HepG2 (cell line): Measurements from ENCODE around the gene GPR31. TPM values are rescaled to one million over a fixed set of nuclear protein-coding genes. Genes with fewer than 3 reads are reported as not detected.

Experiments
- ATAC-seq: fragments of 200-7000 bp; cut with Tn5 transposase; 3 replicates; pipeline ENCODE4 v1.9.1; 2020; ENCODE audit warnings: mild to moderate bottlenecking, moderate library complexity
- BruUV-seq: library from RNA; stranded (reverse); fragments of 400-500 nt; replicated peaks from 2 replicates; lab custom pipeline; 2021; lab: Mats Ljungman, UMichigan
- CTCF ChIA-PET: fragments of 300-600 bp; formaldehyde crosslinking; extraction: SDS; loops from one replicate; lab custom pipeline; 2021; ENCODE audit warnings: low total read pairs, inconsistent platforms, low intra/inter-chr PET ratio; lab: Yijun Ruan, JAX
- POLR2A ChIA-PET: fragments of 350-600 bp; sonication (Branson Sonifier 250); formaldehyde crosslinking; loops from one replicate; lab custom pipeline; 2020; ENCODE audit warnings: antibody characterized with exemption, inconsistent platforms; lab: Yijun Ruan, JAX
- DNase-seq: peaks from one replicate; pipeline ENCODE4 v3.0.0-alpha.2; 2015; ENCODE audit warnings: low spot score
- FAIRE-seq: peaks from 3 replicates; lab custom pipeline; 2011; peaks lifted over from hg19 to GRCh38; lab: Jason Lieb, UNC
- H2AFZ ChIP-seq: one replicate; pipeline ENCODE4 v1.6.1; 2011; ENCODE audit warnings: low read length, inconsistent platforms
- H3K27ac ChIP-seq: fragments of 300-600 bp; 3 replicates; pipeline ENCODE4 v1.8.0; 2011; ENCODE audit warnings: mixed run types, mild to moderate bottlenecking, mixed read lengths, low read length, inconsistent platforms; ENCODE audit not compliant: insufficient read depth; ENCODE audit errors: extremely low read length
- H3K27me3 ChIP-seq, 2 experiments: fragments of 200-600 bp in 1 of 2; 2 replicates in 1 of 2; 3 replicates in 1 of 2; pipeline versions ENCODE4 v1.6.0 to v1.8.0; 2011; ENCODE audit warnings: low read length in 2 of 2, mild to moderate bottlenecking in 2 of 2, moderate library complexity in 2 of 2, inconsistent platforms in 1 of 2; ENCODE audit not compliant: insufficient read depth in 2 of 2, control insufficient read depth in 1 of 2
- H3K36me3 ChIP-seq, 2 experiments: fragments of 200-600 bp in 1 of 2; replicated peaks in 1 of 2; 2 replicates in 1 of 2; 3 replicates in 1 of 2; pipeline versions ENCODE4 v1.5.1 to v1.8.0; 2011; ENCODE audit warnings: low read length in 2 of 2, inconsistent platforms in 1 of 2; ENCODE audit not compliant: insufficient read depth in 2 of 2, control insufficient read depth in 1 of 2
- H3K4me1 ChIP-seq: 2 replicates; pipeline ENCODE4 v1.5.1; 2012; ENCODE audit warnings: low read length, inconsistent platforms; ENCODE audit not compliant: insufficient read depth
- H3K4me2 ChIP-seq: 2 replicates; pipeline ENCODE4 v1.6.0; 2011; ENCODE audit warnings: low read depth, low read length, inconsistent platforms
- H3K4me3 ChIP-seq, 3 experiments: fragments of 200-600 bp in 1 of 3; sonication (generic), shearing (Covaris generic) in 1 of 3; replicated peaks in 1 of 3; 2 replicates each; pipeline ENCODE4 v1.5.1; 2011 to 2016; ENCODE audit warnings: low read length in 3 of 3, inconsistent platforms in 2 of 3, low read depth in 2 of 3, mild to moderate bottlenecking in 2 of 3, control low read depth in 1 of 3, mixed read lengths in 1 of 3; ENCODE audit not compliant: insufficient read depth in 1 of 3
- H3K79me2 ChIP-seq: one replicate; pipeline ENCODE4 v1.6.1; 2011; ENCODE audit warnings: low read length, inconsistent platforms; ENCODE audit not compliant: insufficient read depth
- H3K9ac ChIP-seq: 2 replicates; pipeline ENCODE4 v1.6.0; 2011; ENCODE audit warnings: mild to moderate bottlenecking, low read depth, low read length, inconsistent platforms; ENCODE audit not compliant: insufficient read depth
- H3K9me3 ChIP-seq: 2 replicates; pipeline ENCODE4 v1.5.1; 2012; ENCODE audit warnings: mild to moderate bottlenecking, low read length
- H4K20me1 ChIP-seq: 2 replicates; pipeline ENCODE4 v1.6.0; 2011; ENCODE audit warnings: inconsistent platforms, mild to moderate bottlenecking, low read length, moderate library complexity; ENCODE audit not compliant: insufficient read depth
- CEBPG ChIP-seq: IDR thresholded peaks from 2 replicates; pipeline ENCODE4 v1.6.1; 2016
- DMTF1 ChIP-seq: sonication (generic); formaldehyde crosslinking; IDR thresholded peaks from 2 replicates; pipeline ENCODE4 v1.4.0; 2020; ENCODE audit warnings: mild to moderate bottlenecking, missing genetic modification reagents
- DPF2 ChIP-seq: sonication (generic); formaldehyde crosslinking; IDR thresholded peaks from 2 replicates; pipeline ENCODE4 v1.4.0; 2020; ENCODE audit warnings: mild to moderate bottlenecking, low read depth, missing genetic modification reagents, borderline replicate concordance
- NR2F1 ChIP-seq, 2 experiments: fragments of 450-650 bp in 1 of 2; formaldehyde crosslinking in 1 of 2; IDR thresholded peaks; 2 replicates each; pipeline versions ENCODE4 v1.5.0 to v1.6.1; 2016 to 2020; ENCODE audit warnings: mild to moderate bottlenecking in 1 of 2, missing compliant biosample characterization in 1 of 2, missing genetic modification reagents in 1 of 2, moderate library complexity in 1 of 2
- RORA ChIP-seq: sonication (generic); formaldehyde crosslinking; IDR thresholded peaks from 2 replicates; pipeline ENCODE4 v1.5.0; 2020; ENCODE audit warnings: mild to moderate bottlenecking, missing genetic modification reagents, moderate library complexity
- ZNF18 ChIP-seq: sonication (generic); formaldehyde crosslinking; IDR thresholded peaks from 2 replicates; pipeline ENCODE4 v1.8.0; 2022; ENCODE audit warnings: mild to moderate bottlenecking, missing genetic modification reagents; ENCODE audit not compliant: insufficient replicate concordance
- ZNF414 ChIP-seq: sonication (generic); formaldehyde crosslinking; IDR thresholded peaks from 2 replicates; pipeline ENCODE4 v1.5.0; 2020; ENCODE audit warnings: missing genetic modification reagents
- ZNF513 ChIP-seq: sonication (generic); formaldehyde crosslinking; conservative IDR thresholded peaks from 2 replicates; pipeline ENCODE4 v1.5.0; 2020; ENCODE audit warnings: missing genetic modification reagents
- ZNF546 ChIP-seq: sonication (generic); formaldehyde crosslinking; conservative IDR thresholded peaks from 2 replicates; pipeline ENCODE4 v1.8.1; 2023; ENCODE audit warnings: mild to moderate bottlenecking, missing genetic modification reagents
- ZNF879 ChIP-seq: sonication (generic); formaldehyde crosslinking; IDR thresholded peaks from 2 replicates; pipeline ENCODE4 v1.8.1; 2023; ENCODE audit warnings: missing genetic modification reagents
- WGBS: methylation state at CpG from one replicate; pipeline ENCODE4 v1.1.6; 2017; ENCODE audit warnings: low lambda C conversion rate; 5-methylcytosine and 5-hydroxymethylcytosine counted together
- in situ Hi-C: cut with HindIII; loops from 2 replicates; pipeline ENCODE4 v1.10.0; 2017; ENCODE audit warnings: low pct_unique_long_range_greater_than_20kb; ENCODE audit not compliant: extremely low pct_ligation_motif_present
- intact Hi-C: fragments of 100-400 bp; cut with micrococcal nuclease; formaldehyde crosslinking; loops from one replicate; pipeline ENCODE4 v1.10.0; 2022; ENCODE audit not compliant: unreplicated experiment
- polyA plus RNA-seq, 8 experiments: library from polyadenylated mRNA; depleted of rRNA in 3 of 8; stranded (reverse) in 7 of 8; unstranded in 1 of 8; fragments of >200 nt; fragmentation: Illumina TruSeq in 4 of 8; extraction: Trizol in 4 of 8; gene quantifications; 2 replicates each; pipeline versions ENCODE4 v1.2.1 to v1.2.3, GENCODE V29; 2011 to 2016; ENCODE audit warnings: low read depth in 4 of 8, missing spikeins in 1 of 8, mixed read lengths in 1 of 8; ENCODE audit not compliant: insufficient read depth in 1 of 8
- total RNA-seq, 5 experiments: library from RNA; depleted of rRNA; stranded (reverse); fragments of >200 nt; fragmentation: Illumina TruSeq; extraction: Trizol; gene quantifications; 2 replicates each; pipeline ENCODE4 v1.2.3, GENCODE V29; 2016; ENCODE audit warnings: low read depth in 1 of 5
- TF ChIP-seq, protein P1 (sequence below): IDR thresholded peaks from 2 replicates; pipeline ENCODE4 v1.6.1; 2012; ENCODE audit warnings: low read length, improper control_type of control experiment

The GPR31 gene
- total and polyA plus RNA-seq, 2 of the 13 experiments (the other 11 are each of a cell fraction or from before 2014, with no cell fraction given), result not detected

DNA sequence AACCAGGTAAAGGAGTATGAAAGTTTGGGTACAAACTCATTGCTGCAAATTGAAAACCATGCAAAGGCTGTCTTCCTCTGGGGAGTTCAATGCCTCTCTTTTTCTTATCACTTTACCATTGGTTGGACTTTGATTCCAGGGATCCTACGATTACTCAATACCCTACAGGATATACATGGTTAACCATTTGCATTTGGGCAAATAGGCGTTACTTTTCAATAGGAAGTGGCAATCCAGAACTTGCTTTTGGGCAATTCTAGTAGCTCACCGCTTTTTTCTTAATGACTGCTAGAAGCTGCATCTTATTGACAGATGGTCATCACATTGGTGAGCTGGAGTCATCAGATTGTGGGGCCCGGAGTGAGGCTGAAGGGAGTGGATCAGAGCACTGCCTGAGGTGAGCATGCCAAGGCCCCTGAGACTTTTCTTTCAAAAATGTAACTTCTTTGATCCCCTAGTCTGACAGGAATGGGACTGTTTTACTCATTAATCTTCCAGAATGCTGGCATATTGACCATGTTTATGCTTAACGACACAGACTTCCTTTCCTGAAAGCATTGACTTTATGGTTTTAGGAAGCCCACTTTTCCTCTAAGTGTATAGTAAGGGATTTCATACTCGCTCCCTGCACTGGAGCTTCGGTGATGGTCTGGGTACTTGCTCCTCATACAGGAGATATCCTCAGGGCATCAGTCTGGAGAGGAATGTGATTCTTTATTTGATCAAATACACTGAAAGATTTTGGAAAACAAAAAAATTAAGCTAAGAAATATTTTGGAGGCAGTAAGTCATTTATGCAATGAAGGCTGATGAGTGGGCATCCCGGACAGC is 34.7 kb downstream of the GPR31 start, which contains the start of gene CCR6:
Gene CCR6 (plus strand): TSS at position 270 of the 831 bp plus-strand sequence. CDS start 13,039 bp downstream, outside the sequence.
- Histone ChIP-seq H3K4me3 (peak within 1 kb of the TSS; percentile 58 to 63 (median 63)), H4K20me1 (no peaks in the 10 kb centered on the region), H3K27me3 (no peaks in the 10 kb centered on the region), H3K9ac (peak within 1 kb of the TSS; percentile 50), H3K4me2 (peak within 1 kb of the TSS; percentile 80), H3K79me2 (peaks cover 9% of the 10 kb centered on the region), H3K27ac (peak within 1 kb of the TSS; percentile 53), H3K36me3 (0 out of 5 replicates have a peak, but pooled peaks cover 0 to 2% of the 10 kb centered on the region in 2 experiments), H3K4me1 (peaks cover 74% of the 10 kb centered on the region), H3K9me3 (peaks cover 10% of the 10 kb centered on the region), H2AFZ (peak within 1 kb of the TSS; percentile 0)
- ChIA-PET POLR2A (interaction anchor here (0.7 to 2.5 kb wide), 5 partner anchors 8 to 123 kb away, joined by 3 to 33 read pairs (median 5); no protein-coding TSS in a partner anchor), CTCF (no interaction called here)
- FAIRE-seq, result peak; percentile 90
- ATAC-seq, result peak; percentile 81
- peak; percentile 94 for DNase-seq
- intact Hi-C loops, result loop anchor here (1.0 to 5.0 kb wide), 2 partner anchors 18 to 46 kb away; no protein-coding TSS in a partner anchor
- 13% methylated on average over 8 of the region's 8 CpGs for WGBS
- TSS peak; percentile 74 for BruUV-seq
- in situ Hi-C loops, result no loop called here
- TF ChIP-seq ZNF546 (CRISPR knock-in tag) (no peak), ZNF513 (CRISPR knock-in tag) (no peak), ZNF18 (no peak), DPF2 (CRISPR knock-in tag) (peak; percentile 62; the same call in 1 of the 2 replicates), NR2F1 (CRISPR knock-in tag; IDR thresholded peaks at IDR 0.05) (no peak), ZNF414 (no peak; the same call in 1 of the 2 replicates), CEBPG (CRISPR knock-in tag) (peak; percentile 98), ZNF879 (CRISPR knock-in tag) (no peak), DMTF1 (CRISPR knock-in tag) (no peak), RORA (CRISPR knock-in tag) (no peak)
- TF ChIP-seq, protein P1, sequence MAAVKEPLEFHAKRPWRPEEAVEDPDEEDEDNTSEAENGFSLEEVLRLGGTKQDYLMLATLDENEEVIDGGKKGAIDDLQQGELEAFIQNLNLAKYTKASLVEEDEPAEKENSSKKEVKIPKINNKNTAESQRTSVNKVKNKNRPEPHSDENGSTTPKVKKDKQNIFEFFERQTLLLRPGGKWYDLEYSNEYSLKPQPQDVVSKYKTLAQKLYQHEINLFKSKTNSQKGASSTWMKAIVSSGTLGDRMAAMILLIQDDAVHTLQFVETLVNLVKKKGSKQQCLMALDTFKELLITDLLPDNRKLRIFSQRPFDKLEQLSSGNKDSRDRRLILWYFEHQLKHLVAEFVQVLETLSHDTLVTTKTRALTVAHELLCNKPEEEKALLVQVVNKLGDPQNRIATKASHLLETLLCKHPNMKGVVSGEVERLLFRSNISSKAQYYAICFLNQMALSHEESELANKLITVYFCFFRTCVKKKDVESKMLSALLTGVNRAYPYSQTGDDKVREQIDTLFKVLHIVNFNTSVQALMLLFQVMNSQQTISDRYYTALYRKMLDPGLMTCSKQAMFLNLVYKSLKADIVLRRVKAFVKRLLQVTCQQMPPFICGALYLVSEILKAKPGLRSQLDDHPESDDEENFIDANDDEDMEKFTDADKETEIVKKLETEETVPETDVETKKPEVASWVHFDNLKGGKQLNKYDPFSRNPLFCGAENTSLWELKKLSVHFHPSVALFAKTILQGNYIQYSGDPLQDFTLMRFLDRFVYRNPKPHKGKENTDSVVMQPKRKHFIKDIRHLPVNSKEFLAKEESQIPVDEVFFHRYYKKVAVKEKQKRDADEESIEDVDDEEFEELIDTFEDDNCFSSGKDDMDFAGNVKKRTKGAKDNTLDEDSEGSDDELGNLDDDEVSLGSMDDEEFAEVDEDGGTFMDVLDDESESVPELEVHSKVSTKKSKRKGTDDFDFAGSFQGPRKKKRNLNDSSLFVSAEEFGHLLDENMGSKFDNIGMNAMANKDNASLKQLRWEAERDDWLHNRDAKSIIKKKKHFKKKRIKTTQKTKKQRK, result no peak
